RKO (cell line): Measurements from ENCODE around the gene ANKRD53.
A peak's percentile ranks its signal among the peaks of the same experiment; 100 is the strongest.

Experiments
- DNase-seq: peaks from one replicate; pipeline ENCODE4 v3.0.0-alpha.2; 2016; ENCODE audit warnings: low spot score

Gene ANKRD53

GRCh38 chr2:70943205-70943871 lies 35.1 kb upstream of the ANKRD53 start:
- DNase-seq: no peak

- no peak for DNase-seq
Observed at GRCh38 chr2:70944111-70944690, 34.2 kb upstream of the ANKRD53 start.

GRCh38 chr2:70946832-70947442 lies 31.5 kb upstream of the ANKRD53 start:
- DNase-seq: peak; percentile 79

- peak; percentile 93 for DNase-seq
Observed at GRCh38 chr2:70947556-70948184, 30.8 kb upstream of the ANKRD53 start.

GRCh38 chr2:70948337-70949003 lies 30.0 kb upstream of the ANKRD53 start:
- DNase-seq: peak; percentile 87

GRCh38 chr2:70949086-70949485 lies 29.3 kb upstream of the ANKRD53 start:
- DNase-seq: no peak

GRCh38 chr2:70954886-70955285 lies 23.5 kb upstream of the ANKRD53 start:
- DNase-seq: no peak

GRCh38 chr2:70956141-70956540 lies 22.3 kb upstream of the ANKRD53 start:
- DNase-seq: no peak

GRCh38 chr2:70957798-70958197 lies 20.6 kb upstream of the ANKRD53 start:
- no peak for DNase-seq

GRCh38 chr2:70958759-70959158 lies 19.7 kb upstream of the ANKRD53 start:
- no peak for DNase-seq

- no peak for DNase-seq
Observed at GRCh38 chr2:70959271-70959761, 19.1 kb upstream of the ANKRD53 start.

- no peak for DNase-seq
Observed at GRCh38 chr2:70959851-70960832, 18.3 kb upstream of the ANKRD53 start.

GRCh38 chr2:70960833-70961647 lies 17.4 kb upstream of the ANKRD53 start:
- no peak for DNase-seq

GRCh38 chr2:70961648-70961994 lies 16.8 kb upstream of the ANKRD53 start:
- DNase-seq: no peak

- DNase-seq: no peak
Observed at GRCh38 chr2:70962211-70962884, 16.1 kb upstream of the ANKRD53 start.

- DNase-seq: no peak
Observed at GRCh38 chr2:70962885-70963878, 15.2 kb upstream of the ANKRD53 start.

- DNase-seq: no peak
Observed at GRCh38 chr2:70964133-70964532, 14.3 kb upstream of the ANKRD53 start.

- no peak for DNase-seq
Observed at GRCh38 chr2:70964596-70965386, 13.6 kb upstream of the ANKRD53 start.
